Nephron progenitor cell (in vitro differentiated cells): Measurements from ENCODE around the gene ZNF518A.

Experiments used
- DNase-seq: peaks from one replicate; pipeline ENCODE4 v3.0.0; 2021
- H3K27ac Mint-ChIP-seq: 2 replicates; pipeline ENCODE4 v1.8.0; 2021; ENCODE audit warnings: mild to moderate bottlenecking, moderate library complexity, mixed read lengths
- H3K27me3 Mint-ChIP-seq: 2 replicates; pipeline ENCODE4 v1.8.0; 2021; ENCODE audit warnings: mild to moderate bottlenecking, low read depth, mixed read lengths; ENCODE audit not compliant: poor library complexity
- H3K36me3 Mint-ChIP-seq: 2 replicates; pipeline ENCODE4 v1.8.0; 2021; ENCODE audit warnings: low read depth, mixed read lengths
- H3K4me1 Mint-ChIP-seq: 2 replicates; pipeline ENCODE4 v1.8.0; 2021; ENCODE audit warnings: mixed read lengths
- H3K4me3 Mint-ChIP-seq: 2 replicates; pipeline ENCODE4 v1.8.0; 2021; ENCODE audit warnings: mild to moderate bottlenecking, moderate library complexity, mixed read lengths
- H3K9me3 Mint-ChIP-seq: 2 replicates; pipeline ENCODE4 v1.8.0; 2021; ENCODE audit warnings: mild to moderate bottlenecking, moderate library complexity, mixed read lengths
- CTCF ChIP-seq: fragments of 200-600 bp; sonication (generic); IDR thresholded peaks from 2 replicates; pipeline ENCODE4 v1.5.0; 2021; ENCODE audit warnings: antibody characterized with exemption

Gene ZNF518A

DNA sequence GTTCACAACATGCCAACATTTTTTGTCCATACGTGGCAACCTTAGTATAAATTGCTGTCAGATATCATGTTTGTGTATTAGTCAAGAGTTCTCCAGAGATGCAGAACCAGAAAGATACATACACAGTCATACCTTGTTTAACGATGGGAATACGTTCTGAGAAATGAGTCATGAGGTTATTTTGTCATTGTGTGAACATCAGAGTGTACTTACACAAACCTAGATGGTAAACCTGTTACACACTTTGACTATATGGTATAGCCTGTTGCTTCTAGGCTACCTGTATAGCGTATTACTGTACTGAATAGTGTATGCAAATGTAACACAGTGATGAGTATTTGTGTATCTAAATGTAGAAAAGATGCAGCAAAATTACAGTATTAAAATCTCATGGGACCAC, 22.3 kb downstream of the ZNF518A start:
- H3K4me3 Mint-ChIP-seq: no peak overlapping the region
- H3K9me3 Mint-ChIP-seq: no peaks in the 10 kb centered on the region
- H3K36me3 Mint-ChIP-seq: peaks cover 83% of the 10 kb centered on the region
- peaks cover 5% of the 10 kb centered on the region for H3K4me1 Mint-ChIP-seq
- DNase-seq: no peak
- TF ChIP-seq CTCF: no peak
- no peak overlapping the region for H3K27ac Mint-ChIP-seq
- H3K27me3 Mint-ChIP-seq: no peaks in the 10 kb centered on the region

DNA sequence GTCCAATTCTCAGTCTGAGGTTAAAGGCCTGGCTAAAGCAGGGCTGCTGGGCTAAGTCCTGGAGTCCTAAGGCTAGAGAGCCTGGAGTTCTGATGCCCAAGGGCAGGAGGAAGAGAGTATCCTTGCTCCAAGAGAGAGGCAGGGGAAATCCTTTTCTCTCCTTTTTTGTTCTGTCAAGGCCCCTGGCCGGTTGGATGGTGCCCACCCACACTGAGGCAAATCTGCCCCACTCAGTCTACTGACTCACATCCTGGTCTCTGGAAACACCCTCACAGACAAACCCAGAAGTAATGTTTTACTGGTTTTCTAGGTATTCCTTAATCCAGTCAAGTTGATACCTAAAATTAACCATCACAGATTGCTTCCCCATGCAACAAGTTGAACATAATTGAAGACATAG, 23.0 kb downstream of the ZNF518A start:
- H3K27ac Mint-ChIP-seq: no peak overlapping the region
- no peaks in the 10 kb centered on the region for H3K9me3 Mint-ChIP-seq
- TF ChIP-seq CTCF: no peak
- H3K36me3 Mint-ChIP-seq: peaks cover 83% of the 10 kb centered on the region
- H3K4me3 Mint-ChIP-seq: no peak overlapping the region
- H3K27me3 Mint-ChIP-seq: no peaks in the 10 kb centered on the region
- peaks cover 5% of the 10 kb centered on the region for H3K4me1 Mint-ChIP-seq
- DNase-seq: no peak

DNA sequence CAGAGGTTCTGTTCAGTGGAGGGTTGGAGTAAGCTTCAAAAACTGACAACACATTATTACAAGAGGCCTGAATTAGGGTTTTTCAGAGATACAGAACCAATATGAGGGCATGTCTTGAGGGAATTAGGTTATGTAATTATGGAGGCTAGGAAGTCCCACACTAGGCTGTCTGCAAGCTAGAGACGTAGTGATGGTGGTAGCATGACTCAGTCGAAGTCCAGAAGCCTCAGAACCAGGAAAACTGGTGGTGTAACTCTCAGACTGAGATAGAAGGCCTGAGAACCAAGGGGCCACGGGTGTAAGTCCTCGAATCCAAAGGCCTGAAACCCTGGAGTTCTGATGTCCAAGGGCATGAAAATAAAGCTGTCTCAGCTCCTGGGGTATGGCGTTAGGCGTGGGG, 35.6 kb downstream of the ZNF518A start:
- Mint-ChIP-seq H3K4me1 (no peaks in the 10 kb centered on the region), H3K36me3 (peaks cover 79% of the 10 kb centered on the region), H3K9me3 (peaks cover 37% of the 10 kb centered on the region), H3K27me3 (peaks cover 7% of the 10 kb centered on the region), H3K4me3 (no peak overlapping the region), H3K27ac (peak overlapping the region; percentile 36)
- DNase-seq: no peak
- no peak for TF ChIP-seq CTCF

DNA sequence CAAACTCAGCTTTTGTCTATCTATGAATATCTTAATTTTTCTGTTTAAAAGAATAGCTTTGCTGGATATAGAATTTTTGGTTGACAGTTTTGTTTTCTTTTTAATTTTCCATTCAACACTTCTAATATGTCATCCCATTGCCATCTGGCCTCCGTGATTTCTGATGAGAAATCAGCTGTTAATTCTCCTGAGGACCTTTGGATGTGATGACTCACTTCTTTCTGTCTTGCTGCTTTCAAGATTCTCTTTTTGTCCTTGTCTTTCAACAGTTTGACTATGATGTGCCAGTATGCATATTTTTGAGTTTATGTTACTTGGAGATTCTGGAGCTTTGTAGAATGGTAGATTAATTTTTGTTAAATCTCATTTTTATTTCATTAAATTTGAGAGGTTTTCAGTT, 38.4 kb downstream of the ZNF518A start:
- Mint-ChIP-seq H3K4me3 (no peak overlapping the region), H3K9me3 (peaks cover 44% of the 10 kb centered on the region), H3K4me1 (no peaks in the 10 kb centered on the region), H3K27me3 (peaks cover 7% of the 10 kb centered on the region), H3K36me3 (peaks cover 66% of the 10 kb centered on the region), H3K27ac (no peak overlapping the region)
- no peak for DNase-seq
- TF ChIP-seq CTCF: no peak

DNA sequence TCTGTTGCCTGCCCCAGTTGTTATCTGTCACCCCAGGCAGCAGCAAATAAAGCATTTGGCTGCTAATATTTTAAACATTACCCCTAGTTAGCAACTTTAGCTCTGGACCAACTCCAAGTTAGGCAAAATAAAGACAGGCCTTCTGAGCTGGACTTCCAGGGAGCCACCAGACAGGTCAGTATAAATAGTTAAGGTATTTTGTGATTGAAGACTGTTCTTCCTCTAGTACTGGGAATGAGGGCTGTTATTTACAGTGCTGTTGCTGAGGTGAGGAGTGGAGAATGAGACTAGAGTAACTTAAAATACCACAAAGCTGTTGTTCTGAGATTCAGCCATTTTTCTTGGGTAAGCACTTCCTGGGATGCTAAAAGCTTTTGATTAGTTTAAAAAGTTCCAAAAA, 40.1 kb downstream of the ZNF518A start:
- Mint-ChIP-seq H3K9me3 (peaks cover 48% of the 10 kb centered on the region), H3K27ac (peak overlapping the region; percentile 52), H3K4me3 (no peak overlapping the region), H3K27me3 (peaks cover 7% of the 10 kb centered on the region), H3K4me1 (no peaks in the 10 kb centered on the region), H3K36me3 (peaks cover 50% of the 10 kb centered on the region)
- no peak for TF ChIP-seq CTCF
- DNase-seq: no peak

- Mint-ChIP-seq H3K4me1 (no peaks in the 10 kb centered on the region), H3K9me3 (peaks cover 54% of the 10 kb centered on the region), H3K36me3 (peaks cover 30% of the 10 kb centered on the region), H3K4me3 (no peak overlapping the region), H3K27ac (no peak overlapping the region), H3K27me3 (no peaks in the 10 kb centered on the region)
- no peak for TF ChIP-seq CTCF
- DNase-seq: no peak
Measured at GRCh38 chr10:96172666-96173065, 42.6 kb downstream of the ZNF518A start.
